AG04450 (cell line): ENCODE results near the gene ADISSP. TPM values are rescaled to one million over a fixed set of nuclear protein-coding genes. Genes with fewer than 3 reads are reported as not detected.

ENCODE experiments used
- CTCF ChIA-PET: fragments of 300-600, 350-600 bp; formaldehyde crosslinking; extraction: SDS; loops from one replicate; lab custom pipeline; 2022; ENCODE audit warnings: antibody characterized with exemption, inconsistent platforms; lab: Charles Lee
- POLR2A ChIA-PET: fragments of 350-600 bp; formaldehyde crosslinking; extraction: SDS; loops from one replicate; lab custom pipeline; 2021; ENCODE audit warnings: antibody characterized with exemption, inconsistent platforms; lab: Yijun Ruan, JAX
- DNase-seq: peaks from one replicate; pipeline ENCODE4 v3.0.0-alpha.2; 2011; ENCODE audit warnings: low read depth, low spot score
- H3K27ac ChIP-seq: one replicate; pipeline ENCODE4 v1.5.1; 2012; ENCODE audit warnings: low read depth, low read length, control low read depth
- H3K27me3 ChIP-seq: one replicate; pipeline ENCODE4 v1.6.0; 2012; ENCODE audit warnings: low read length; ENCODE audit not compliant: control insufficient read depth, insufficient read depth
- H3K4me3 ChIP-seq: 2 replicates; pipeline ENCODE4 v1.5.1; 2011; ENCODE audit warnings: mild to moderate bottlenecking, low read depth, low read length, control low read depth
- H3K9me3 ChIP-seq: 2 replicates; pipeline ENCODE4 v1.5.1; 2012; ENCODE audit warnings: low read length; ENCODE audit not compliant: control insufficient read depth, insufficient read depth
- polyA plus RNA-seq: library from polyadenylated mRNA; depleted of rRNA; stranded (reverse); fragments of >200 nt; gene quantifications from 2 replicates; pipeline ENCODE4 v1.2.3, GENCODE V29; 2011
- TF ChIP-seq, protein P1 (sequence below): IDR thresholded peaks from 2 replicates; pipeline ENCODE4 v1.5.1; 2011; ENCODE audit warnings: low read depth, low read length, control low read depth, inconsistent platforms

The ADISSP gene
- polyA plus RNA-seq, 1 experiment, result 22.6 TPM

- Histone ChIP-seq H3K9me3 (no peaks in the 10 kb centered on the region), H3K4me3 (no peak overlapping the region), H3K27ac (no peak overlapping the region), H3K27me3 (peaks cover 57% of the 10 kb centered on the region)
- TF ChIP-seq, protein P1, sequence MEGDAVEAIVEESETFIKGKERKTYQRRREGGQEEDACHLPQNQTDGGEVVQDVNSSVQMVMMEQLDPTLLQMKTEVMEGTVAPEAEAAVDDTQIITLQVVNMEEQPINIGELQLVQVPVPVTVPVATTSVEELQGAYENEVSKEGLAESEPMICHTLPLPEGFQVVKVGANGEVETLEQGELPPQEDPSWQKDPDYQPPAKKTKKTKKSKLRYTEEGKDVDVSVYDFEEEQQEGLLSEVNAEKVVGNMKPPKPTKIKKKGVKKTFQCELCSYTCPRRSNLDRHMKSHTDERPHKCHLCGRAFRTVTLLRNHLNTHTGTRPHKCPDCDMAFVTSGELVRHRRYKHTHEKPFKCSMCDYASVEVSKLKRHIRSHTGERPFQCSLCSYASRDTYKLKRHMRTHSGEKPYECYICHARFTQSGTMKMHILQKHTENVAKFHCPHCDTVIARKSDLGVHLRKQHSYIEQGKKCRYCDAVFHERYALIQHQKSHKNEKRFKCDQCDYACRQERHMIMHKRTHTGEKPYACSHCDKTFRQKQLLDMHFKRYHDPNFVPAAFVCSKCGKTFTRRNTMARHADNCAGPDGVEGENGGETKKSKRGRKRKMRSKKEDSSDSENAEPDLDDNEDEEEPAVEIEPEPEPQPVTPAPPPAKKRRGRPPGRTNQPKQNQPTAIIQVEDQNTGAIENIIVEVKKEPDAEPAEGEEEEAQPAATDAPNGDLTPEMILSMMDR, result no peak
- CTCF ChIA-PET, result interaction anchor here (2.8 to 3.7 kb wide), 2 partner anchors 12 to 17 kb away, joined by 16 to 26 read pairs; no protein-coding TSS in a partner anchor
- POLR2A ChIA-PET, result no interaction called here
- no peak for DNase-seq
These were observed 39.2 kb downstream of the ADISSP start for GRCh38 chr20:3728354-3728753.

DNA sequence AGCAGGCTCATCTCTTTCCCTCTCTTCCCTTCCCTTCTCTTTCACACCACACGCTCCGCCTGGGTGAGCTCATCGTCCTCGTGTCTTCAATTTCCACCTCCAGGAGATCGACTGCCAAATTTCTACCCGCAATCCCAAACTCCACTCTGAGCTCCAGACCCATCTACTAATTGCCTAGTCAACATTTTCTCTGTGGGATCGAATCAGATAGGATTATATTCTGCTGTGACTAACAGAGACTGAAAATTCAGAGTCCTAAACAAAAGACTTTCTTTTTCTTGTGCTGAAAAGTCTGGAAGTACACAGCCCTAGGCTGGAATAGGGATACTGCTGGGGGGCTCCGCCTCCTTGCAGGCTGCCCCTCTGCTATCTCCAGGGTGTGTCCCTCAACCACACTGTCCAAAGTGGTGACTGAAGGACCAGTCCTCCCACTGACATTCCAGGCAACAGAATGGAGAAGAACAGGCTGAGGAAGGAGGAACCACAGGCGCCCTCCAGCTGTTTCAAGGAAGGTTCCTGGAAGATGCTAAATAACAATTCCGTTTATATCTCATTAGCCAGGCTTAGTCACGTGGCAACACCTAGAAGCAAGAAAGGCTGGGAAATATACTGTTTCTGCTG, 40.0 kb downstream of the ADISSP start:
- DNase-seq, result no peak

GRCh38 chr20:3724356-3724755, 43.2 kb downstream of the ADISSP start:
- no peak for DNase-seq
- ChIA-PET POLR2A (no interaction called here), CTCF (no interaction called here)
- Histone ChIP-seq H3K4me3 (no peak overlapping the region), H3K9me3 (no peaks in the 10 kb centered on the region), H3K27ac (no peak overlapping the region), H3K27me3 (peaks cover 40% of the 10 kb centered on the region)
- TF ChIP-seq, protein P1, result no peak

More for the DNA sequence above, 40.0 kb downstream of the ADISSP start:
- ChIA-PET POLR2A (no interaction called here), CTCF (interaction anchor here (0.6 to 3.7 kb wide), 4 partner anchors 11 to 331 kb away, joined by 3 to 26 read pairs (median 10); no protein-coding TSS in a partner anchor)
- Histone ChIP-seq H3K27me3 (peaks cover 49% of the 10 kb centered on the region), H3K9me3 (no peaks in the 10 kb centered on the region), H3K27ac (peak overlapping the region; percentile 42), H3K4me3 (peak overlapping the region; percentile 21)
- TF ChIP-seq, protein P1, result 0 out of 2 replicates have a peak, but pooled peaks have one; percentile 6

DNA sequence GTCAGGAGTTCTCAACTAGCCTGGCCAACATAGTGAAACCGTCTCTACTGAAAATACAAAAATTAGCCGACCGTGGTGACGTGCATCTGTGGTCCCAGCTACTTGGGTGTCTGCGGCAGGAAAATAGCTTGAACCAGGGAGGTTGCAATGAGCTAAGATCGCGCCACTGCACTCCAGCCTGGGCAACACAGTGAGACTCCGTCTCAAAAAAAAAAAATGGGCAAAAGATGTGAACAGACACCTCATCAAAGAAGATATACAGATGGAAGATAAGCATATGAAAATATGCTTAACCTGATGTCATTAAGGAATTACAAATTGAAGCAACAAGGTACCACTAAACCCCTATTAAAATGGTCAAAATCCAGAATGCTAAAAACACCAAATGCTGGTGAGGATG, 44.3 kb downstream of the ADISSP start:
- ChIA-PET POLR2A (interaction anchor here (0.6 kb wide), 1 partner anchor 20 kb away, joined by 3 read pairs; no protein-coding TSS in a partner anchor), CTCF (interaction anchor here (1.4 kb wide), 1 partner anchor 95 kb away, joined by 3 read pairs; no protein-coding TSS in a partner anchor)
- TF ChIP-seq, protein P1, result no peak
- Histone ChIP-seq H3K27ac (no peak overlapping the region), H3K9me3 (no peaks in the 10 kb centered on the region), H3K27me3 (peaks cover 32% of the 10 kb centered on the region), H3K4me3 (no peak overlapping the region)
- DNase-seq, result no peak

GRCh38 chr20:3721912-3722311, 45.6 kb downstream of the ADISSP start:
- no peak for DNase-seq
- peaks cover 27% of the 10 kb centered on the region for H3K27me3 ChIP-seq
- CTCF ChIA-PET, result interaction anchor here (0.8 to 1.4 kb wide), 4 partner anchors 31 to 96 kb away, joined by 3 to 4 read pairs (median 3); no protein-coding TSS in a partner anchor
- POLR2A ChIA-PET, result no interaction called here
- H3K9me3 ChIP-seq, result no peaks in the 10 kb centered on the region
- H3K27ac ChIP-seq, result no peak overlapping the region
- TF ChIP-seq, protein P1, result no peak
- no peak overlapping the region for H3K4me3 ChIP-seq
